Activated T-helper 1 cell treated with anti-CD3 and anti-CD28 coated beads, Interleukin-12 subunit alpha, Interleukin-12 subunit beta, Interleukin-2, Interleukin-4 antibody, amounts not matched to agents 30 ng/mL and 10 ng/mL and 1 ng/mL, durations not matched to agents 14 hours and 24 hours and 36 hours (primary cell): ENCODE data around the gene GTPBP2. TPM values are rescaled to one million over a fixed set of nuclear protein-coding genes. Genes with fewer than 3 reads are reported as not detected.
A peak's percentile ranks its signal among the peaks of the same experiment; 100 is the strongest.

Source experiments
- DNase-seq: peaks from one replicate; pipeline ENCODE4 v3.0.0; 2021; ENCODE audit warnings: low spot score
- H3K27ac Mint-ChIP-seq: one replicate; pipeline ENCODE4 v1.8.0; 2021; ENCODE audit warnings: mild to moderate bottlenecking, mixed read lengths
- H3K27me3 Mint-ChIP-seq: one replicate; pipeline ENCODE4 v1.8.0; 2022; ENCODE audit warnings: mild to moderate bottlenecking, moderate library complexity, mixed read lengths; ENCODE audit not compliant: insufficient read depth
- H3K36me3 Mint-ChIP-seq: one replicate; pipeline ENCODE4 v1.8.0; 2021; ENCODE audit warnings: low read depth, mixed read lengths
- H3K4me1 Mint-ChIP-seq: one replicate; pipeline ENCODE4 v1.8.0; 2021; ENCODE audit warnings: low read depth, mixed read lengths
- H3K4me3 Mint-ChIP-seq: one replicate; pipeline ENCODE4 v1.8.0; 2021; ENCODE audit warnings: mild to moderate bottlenecking, moderate library complexity, mixed read lengths
- H3K9me3 Mint-ChIP-seq: one replicate; pipeline ENCODE4 v1.8.0; 2021; ENCODE audit warnings: mixed read lengths
- intact Hi-C: fragments of 100-400 bp; cut with micrococcal nuclease; formaldehyde crosslinking; loops from one replicate; pipeline ENCODE4 v1.15.1; 2024
- total RNA-seq: library from RNA; stranded (reverse); gene quantifications from 2 replicates; pipeline ENCODE4 v1.2.3, GENCODE V29; 2022

GTPBP2 gene
- 72.4 and 73.0 TPM in 2 replicates for total RNA-seq

- intact Hi-C loops, result loop anchor here (1.0 to 5.0 kb wide), 12 partner anchors 53 to 618 kb away; partner anchors contain the start of genes ABCC10, CUL7, HSP90AB1 and KLHDC3
- peak; percentile 97 for DNase-seq
- peak within 1 kb of the TSS; percentile 95 for H3K27ac Mint-ChIP-seq
- H3K36me3 Mint-ChIP-seq, result peaks cover 33% of the 10 kb centered on the region
- H3K9me3 Mint-ChIP-seq, result no peaks in the 10 kb centered on the region
- H3K27me3 Mint-ChIP-seq, result no peaks in the 10 kb centered on the region
- peak within 1 kb of the TSS; percentile 99 for H3K4me3 Mint-ChIP-seq
- peaks cover 42% of the 10 kb centered on the region for H3K4me1 Mint-ChIP-seq
These were observed at the start of gene GTPBP2 for GRCh38 chr6:43629104-43629504. GTPBP2 (minus strand) TSS chr6:43629264; CDS start chr6:43629162, 102 bp downstream.

DNA sequence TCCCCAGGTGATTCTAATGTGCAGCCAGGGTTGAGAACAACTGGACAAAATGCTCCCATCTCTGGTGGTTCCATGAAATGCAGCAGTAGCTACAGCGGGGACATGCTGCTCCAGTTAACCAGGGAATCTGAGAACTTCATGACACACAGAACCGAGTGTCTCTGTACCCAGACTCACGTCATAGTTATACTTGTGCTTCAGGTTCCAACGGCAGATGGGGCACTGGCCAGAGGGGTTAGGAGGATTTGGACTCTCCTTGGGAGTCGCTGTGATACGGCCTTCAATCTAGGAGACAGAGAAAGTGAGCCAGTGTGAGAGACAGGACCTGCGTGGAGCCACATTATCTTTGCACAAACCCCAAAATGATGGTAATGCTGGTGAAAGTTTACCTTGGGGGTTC, 49.3 kb upstream of the GTPBP2 start:
- peaks cover 9% of the 10 kb centered on the region for H3K4me1 Mint-ChIP-seq
- no peaks in the 10 kb centered on the region for H3K9me3 Mint-ChIP-seq
- no peak for DNase-seq
- no peak overlapping the region for H3K27ac Mint-ChIP-seq
- no peak overlapping the region for H3K4me3 Mint-ChIP-seq
- peaks cover 31% of the 10 kb centered on the region for H3K36me3 Mint-ChIP-seq
- intact Hi-C loops, result no loop called here
- no peaks in the 10 kb centered on the region for H3K27me3 Mint-ChIP-seq

GRCh38 chr6:43677759-43678158, 48.7 kb upstream of the GTPBP2 start:
- peaks cover 32% of the 10 kb centered on the region for H3K36me3 Mint-ChIP-seq
- H3K27ac Mint-ChIP-seq, result no peak overlapping the region
- DNase-seq, result no peak
- H3K27me3 Mint-ChIP-seq, result no peaks in the 10 kb centered on the region
- H3K9me3 Mint-ChIP-seq, result no peaks in the 10 kb centered on the region
- intact Hi-C loops, result no loop called here
- H3K4me3 Mint-ChIP-seq, result no peak overlapping the region
- H3K4me1 Mint-ChIP-seq, result peaks cover 4% of the 10 kb centered on the region

DNA sequence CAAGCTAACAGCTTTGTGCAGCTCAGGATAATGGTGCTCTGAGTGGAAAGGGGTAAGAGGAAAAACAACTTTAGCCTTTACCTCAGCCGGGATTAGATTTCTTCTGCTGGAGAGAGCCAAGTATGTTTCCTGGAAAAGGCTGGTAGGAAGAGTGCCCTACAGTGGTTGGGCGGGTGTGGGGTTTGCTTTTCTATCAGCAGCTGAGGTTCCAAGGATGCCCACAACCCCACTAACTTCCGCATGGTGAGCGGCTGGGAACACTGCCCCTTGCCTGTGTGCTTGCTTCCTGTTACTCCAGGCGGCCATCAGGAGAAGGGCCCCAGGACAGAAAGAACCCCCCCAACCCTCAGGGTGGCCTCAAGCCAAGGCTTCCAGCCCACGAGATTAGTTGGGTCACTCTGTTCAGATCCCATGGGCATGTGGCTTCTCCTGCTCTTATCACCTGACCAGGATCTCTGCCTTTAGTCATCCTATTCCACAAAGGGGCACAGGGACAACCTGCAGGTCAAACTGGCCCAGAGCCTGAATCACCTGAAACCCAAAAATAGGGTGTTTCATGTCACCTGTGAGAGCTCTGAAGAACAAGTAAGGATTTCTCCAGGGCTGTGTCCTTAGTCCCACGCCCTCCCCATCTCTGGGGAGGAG, 48.0 kb upstream of the GTPBP2 start:
- H3K27me3 Mint-ChIP-seq, result no peaks in the 10 kb centered on the region
- H3K4me3 Mint-ChIP-seq, result no peak overlapping the region
- peaks cover 34% of the 10 kb centered on the region for H3K36me3 Mint-ChIP-seq
- intact Hi-C loops, result no loop called here
- DNase-seq, result no peak
- H3K4me1 Mint-ChIP-seq, result no peaks in the 10 kb centered on the region
- no peak overlapping the region for H3K27ac Mint-ChIP-seq
- H3K9me3 Mint-ChIP-seq, result no peaks in the 10 kb centered on the region

DNA sequence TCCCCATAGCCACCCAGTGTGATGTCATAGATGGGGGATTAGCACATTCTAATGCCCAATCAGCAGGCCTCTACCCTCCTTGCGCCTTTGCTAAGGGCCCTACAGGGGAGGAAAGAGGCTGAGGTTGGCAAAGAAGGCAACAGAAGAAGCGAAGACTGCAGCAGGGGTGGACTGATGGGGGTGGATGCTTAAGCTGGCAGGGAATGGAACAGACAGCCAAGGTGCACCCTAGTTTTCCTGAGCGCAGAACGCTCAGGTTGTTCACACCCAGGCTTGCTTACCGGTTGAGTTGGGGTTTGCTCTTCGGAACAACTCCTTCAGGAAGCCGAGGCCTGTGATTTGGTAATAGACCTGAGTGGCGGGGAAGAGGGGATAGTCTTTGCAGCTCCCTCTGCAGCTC, 45.9 kb upstream of the GTPBP2 start:
- Mint-ChIP-seq H3K36me3 (peaks cover 40% of the 10 kb centered on the region), H3K4me3 (no peak overlapping the region), H3K27ac (no peak overlapping the region), H3K27me3 (no peaks in the 10 kb centered on the region), H3K4me1 (peaks cover 13% of the 10 kb centered on the region), H3K9me3 (no peaks in the 10 kb centered on the region)
- DNase-seq, result no peak
- intact Hi-C loops, result no loop called here

- no peak overlapping the region for H3K27ac Mint-ChIP-seq
- peaks cover 20% of the 10 kb centered on the region for H3K4me1 Mint-ChIP-seq
- H3K36me3 Mint-ChIP-seq, result peaks cover 40% of the 10 kb centered on the region
- H3K4me3 Mint-ChIP-seq, result no peak overlapping the region
- no peaks in the 10 kb centered on the region for H3K9me3 Mint-ChIP-seq
- no peak for DNase-seq
- no peaks in the 10 kb centered on the region for H3K27me3 Mint-ChIP-seq
- intact Hi-C loops, result no loop called here
These were observed 45.2 kb upstream of the GTPBP2 start for GRCh38 chr6:43674291-43674690.

GRCh38 chr6:43673444-43674084, 44.5 kb upstream of the GTPBP2 start:
- no peaks in the 10 kb centered on the region for H3K9me3 Mint-ChIP-seq
- no peak overlapping the region for H3K4me3 Mint-ChIP-seq
- intact Hi-C loops, result no loop called here
- DNase-seq, result no peak
- no peak overlapping the region for H3K27ac Mint-ChIP-seq
- peaks cover 38% of the 10 kb centered on the region for H3K36me3 Mint-ChIP-seq
- H3K27me3 Mint-ChIP-seq, result no peaks in the 10 kb centered on the region
- peaks cover 22% of the 10 kb centered on the region for H3K4me1 Mint-ChIP-seq

DNA sequence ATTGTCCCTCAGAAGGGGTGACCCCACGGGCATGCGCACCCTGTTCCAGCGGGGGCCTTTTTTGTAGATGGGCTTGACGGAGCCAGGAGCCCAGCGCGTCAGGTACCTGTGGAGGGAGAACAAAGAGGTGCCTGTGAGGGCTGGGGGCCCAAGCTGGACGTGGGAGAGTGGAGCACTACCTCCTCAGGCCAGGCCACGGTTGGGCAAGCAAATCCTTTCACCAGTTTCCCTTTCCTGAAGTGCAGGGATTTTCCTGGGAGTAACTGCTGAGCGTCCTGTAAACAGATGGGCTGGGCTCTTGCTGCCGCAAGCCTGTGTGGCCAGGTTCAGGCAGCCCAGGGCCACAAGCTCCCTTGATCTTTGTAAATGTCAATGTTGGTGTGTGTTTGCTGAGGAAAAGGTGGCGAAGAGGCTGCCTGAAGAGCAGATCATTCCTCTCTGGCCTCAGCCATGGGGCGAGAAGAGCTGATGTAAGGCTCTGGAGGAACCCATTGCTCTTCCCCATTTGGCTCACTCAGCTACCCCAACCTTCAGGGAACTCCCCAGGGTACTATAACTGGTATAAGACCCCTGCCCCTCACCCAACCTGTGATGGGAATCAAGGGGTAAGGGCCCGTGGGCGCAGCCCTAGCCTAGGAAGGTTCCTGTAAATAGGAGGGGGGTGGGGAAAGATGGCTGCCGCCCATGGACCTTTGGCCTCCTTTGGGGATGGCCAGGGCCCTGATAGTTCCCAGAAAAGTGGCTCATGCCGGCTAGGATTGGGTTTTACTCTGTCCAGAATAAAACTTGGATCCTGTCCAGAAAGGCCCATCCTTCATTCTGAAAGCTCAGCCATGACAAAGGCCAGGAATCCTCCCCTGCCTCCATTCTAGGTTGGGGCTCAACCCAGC, 43.0 kb upstream of the GTPBP2 start:
- no peak for DNase-seq
- Mint-ChIP-seq H3K4me1 (peaks cover 37% of the 10 kb centered on the region), H3K9me3 (no peaks in the 10 kb centered on the region), H3K36me3 (peaks cover 34% of the 10 kb centered on the region), H3K27ac (no peak overlapping the region), H3K27me3 (no peaks in the 10 kb centered on the region), H3K4me3 (no peak overlapping the region)
- intact Hi-C loops, result no loop called here

GRCh38 chr6:43671011-43671800, 42.1 kb upstream of the GTPBP2 start:
- Mint-ChIP-seq H3K9me3 (no peaks in the 10 kb centered on the region), H3K4me3 (no peak overlapping the region), H3K36me3 (peaks cover 32% of the 10 kb centered on the region), H3K27ac (peak overlapping the region; percentile 79), H3K4me1 (peaks cover 39% of the 10 kb centered on the region), H3K27me3 (no peaks in the 10 kb centered on the region)
- DNase-seq, result no peak
- intact Hi-C loops, result no loop called here

GRCh38 chr6:43670623-43670986, 41.5 kb upstream of the GTPBP2 start:
- Mint-ChIP-seq H3K27me3 (no peaks in the 10 kb centered on the region), H3K27ac (peak overlapping the region; percentile 79), H3K4me1 (peaks cover 39% of the 10 kb centered on the region), H3K4me3 (no peak overlapping the region), H3K36me3 (peaks cover 29% of the 10 kb centered on the region), H3K9me3 (no peaks in the 10 kb centered on the region)
- intact Hi-C loops, result loop anchor here (1.0 kb wide), 2 partner anchors 17 to 39 kb away; partner anchors contain the start of gene MRPS18A
- no peak for DNase-seq

DNA sequence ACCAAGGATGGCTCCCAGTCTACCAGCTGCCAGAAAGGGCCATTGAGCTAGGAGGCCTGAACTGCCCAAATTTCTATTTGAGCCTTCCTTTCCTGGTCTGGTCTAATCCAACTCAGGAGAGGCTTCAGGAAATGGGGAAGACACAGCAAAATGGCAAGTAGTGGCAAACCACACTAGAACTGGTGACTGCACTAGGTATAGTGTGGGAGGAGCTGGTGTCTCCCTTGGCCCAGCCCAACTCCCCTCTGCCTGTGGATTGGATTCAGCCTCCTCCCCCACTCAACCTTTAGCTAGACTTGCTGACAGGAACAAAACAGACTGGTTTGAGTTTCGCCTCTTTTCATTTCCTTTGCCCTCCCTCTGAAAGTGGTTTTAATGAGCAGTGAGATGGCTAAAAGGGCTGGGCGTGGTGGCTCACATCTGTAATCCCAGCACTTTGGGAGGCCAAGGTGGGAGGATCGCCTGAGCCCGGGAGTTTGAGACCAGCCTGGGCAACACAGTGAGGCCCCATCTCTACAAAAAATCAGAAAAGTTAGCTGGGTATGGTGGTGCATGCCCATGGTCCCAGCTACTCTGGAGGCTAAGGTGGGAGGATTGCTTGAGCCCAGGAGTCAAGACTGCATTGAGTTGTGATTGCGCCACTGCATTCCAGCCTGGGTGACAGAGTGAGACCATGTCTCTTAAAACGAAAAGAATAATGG, 41.0 kb upstream of the GTPBP2 start:
- peaks cover 26% of the 10 kb centered on the region for H3K36me3 Mint-ChIP-seq
- H3K27ac Mint-ChIP-seq, result peak overlapping the region; percentile 79
- no peaks in the 10 kb centered on the region for H3K9me3 Mint-ChIP-seq
- peaks cover 39% of the 10 kb centered on the region for H3K4me1 Mint-ChIP-seq
- H3K27me3 Mint-ChIP-seq, result no peaks in the 10 kb centered on the region
- intact Hi-C loops, result loop anchor here (1.0 to 5.0 kb wide), 3 partner anchors 17 to 167 kb away; partner anchors contain the start of gene MRPS18A
- H3K4me3 Mint-ChIP-seq, result peak overlapping the region; percentile 21
- DNase-seq, result peak; percentile 23
